ENCODE data around the gene AKIRIN2. TPM values are rescaled to one million over a fixed set of nuclear protein-coding genes. Genes with fewer than 3 reads are reported as not detected.

The AKIRIN2 gene
- total RNA-seq, 1 donor: 15.2 TPM

- Histone ChIP-seq H2AFZ (ENCODE audit: low read length) (no peak overlapping the region), H3K4me1 (ENCODE audit: insufficient read depth, low read length) (peaks cover 14% of the 10 kb centered on the region), H3K27ac (ENCODE audit: low read depth, low read length) (no peak overlapping the region), H3K27me3 (ENCODE audit: insufficient read depth, low read length) (no peaks in the 10 kb centered on the region), H3K4me2 (ENCODE audit: insufficient read depth, low read length) (no peak overlapping the region), H3K36me3 (ENCODE audit: insufficient read depth, low read length) (peaks cover 4% of the 10 kb centered on the region), H3K79me2 (ENCODE audit: insufficient read depth, low read length) (peaks cover 98% of the 10 kb centered on the region), H3K9me3 (ENCODE audit: low read depth, low read length) (no peaks in the 10 kb centered on the region), H4K20me1 (ENCODE audit: insufficient read depth, low read length) (peaks cover 66% of the 10 kb centered on the region), H3K4me3 (ENCODE audit: insufficient read depth, low read length) (no peak overlapping the region)
- TF ChIP-seq CTCF (IDR thresholded peaks at IDR 0.05; ENCODE audit: extremely low read depth, low read depth, low read length): no peak
- no peak for DNase-seq (ENCODE audit: insufficient read length, low spot score, missing footprints)
Observed at GRCh38 chr6:87683890-87684289, 18.1 kb downstream of the AKIRIN2 start.

GRCh38 chr6:87682310-87682709 is 19.7 kb downstream of the AKIRIN2 start:
- H4K20me1 ChIP-seq (ENCODE audit: insufficient read depth, low read length): peaks cover 61% of the 10 kb centered on the region

GRCh38 chr6:87675004-87675681 is 26.9 kb downstream of the AKIRIN2 start:
- Histone ChIP-seq H4K20me1 (ENCODE audit: insufficient read depth, low read length) (peaks cover 15% of the 10 kb centered on the region), H3K9me3 (ENCODE audit: low read depth, low read length) (no peaks in the 10 kb centered on the region), H2AFZ (ENCODE audit: low read length) (no peak overlapping the region), H3K4me3 (ENCODE audit: insufficient read depth, low read length) (no peak overlapping the region), H3K4me1 (ENCODE audit: insufficient read depth, low read length) (no peaks in the 10 kb centered on the region), H3K27ac (ENCODE audit: low read depth, low read length) (no peak overlapping the region), H3K36me3 (ENCODE audit: insufficient read depth, low read length) (peaks cover 45% of the 10 kb centered on the region), H3K4me2 (ENCODE audit: insufficient read depth, low read length) (no peak overlapping the region), H3K27me3 (ENCODE audit: insufficient read depth, low read length) (no peaks in the 10 kb centered on the region), H3K79me2 (ENCODE audit: insufficient read depth, low read length) (peaks cover 29% of the 10 kb centered on the region)
- DNase-seq (ENCODE audit: insufficient read length, low spot score, missing footprints): no peak
- no peak for TF ChIP-seq CTCF (IDR thresholded peaks at IDR 0.05; ENCODE audit: extremely low read depth, low read depth, low read length)

More at GRCh38 chr6:87682310-87682709, 19.7 kb downstream of the AKIRIN2 start:
- H3K27me3 ChIP-seq (ENCODE audit: insufficient read depth, low read length): no peaks in the 10 kb centered on the region
- H3K4me1 ChIP-seq (ENCODE audit: insufficient read depth, low read length): peaks cover 14% of the 10 kb centered on the region
- H3K79me2 ChIP-seq (ENCODE audit: insufficient read depth, low read length): peaks cover 90% of the 10 kb centered on the region
- H2AFZ ChIP-seq (ENCODE audit: low read length): no peak overlapping the region
- no peak for TF ChIP-seq CTCF (IDR thresholded peaks at IDR 0.05; ENCODE audit: extremely low read depth, low read depth, low read length)
- H3K9me3 ChIP-seq (ENCODE audit: low read depth, low read length): no peaks in the 10 kb centered on the region
- peaks cover 13% of the 10 kb centered on the region for H3K36me3 ChIP-seq (ENCODE audit: insufficient read depth, low read length)
- peak overlapping the region; percentile 27 for H3K4me2 ChIP-seq (ENCODE audit: insufficient read depth, low read length)
- H3K4me3 ChIP-seq (ENCODE audit: insufficient read depth, low read length): no peak overlapping the region
- peak; percentile 21 for DNase-seq (ENCODE audit: insufficient read length, low spot score, missing footprints)
- H3K27ac ChIP-seq (ENCODE audit: low read depth, low read length): no peak overlapping the region

GRCh38 chr6:87674290-87674689 is 27.7 kb downstream of the AKIRIN2 start:
- Histone ChIP-seq H3K36me3 (ENCODE audit: insufficient read depth, low read length) (peaks cover 45% of the 10 kb centered on the region), H3K79me2 (ENCODE audit: insufficient read depth, low read length) (peaks cover 21% of the 10 kb centered on the region), H3K4me1 (ENCODE audit: insufficient read depth, low read length) (no peaks in the 10 kb centered on the region), H3K4me2 (ENCODE audit: insufficient read depth, low read length) (no peak overlapping the region), H2AFZ (ENCODE audit: low read length) (no peak overlapping the region), H4K20me1 (ENCODE audit: insufficient read depth, low read length) (peaks cover 15% of the 10 kb centered on the region), H3K27ac (ENCODE audit: low read depth, low read length) (no peak overlapping the region), H3K9me3 (ENCODE audit: low read depth, low read length) (no peaks in the 10 kb centered on the region), H3K4me3 (ENCODE audit: insufficient read depth, low read length) (no peak overlapping the region), H3K27me3 (ENCODE audit: insufficient read depth, low read length) (no peaks in the 10 kb centered on the region)
- no peak for TF ChIP-seq CTCF (IDR thresholded peaks at IDR 0.05; ENCODE audit: extremely low read depth, low read depth, low read length)
- DNase-seq (ENCODE audit: insufficient read length, low spot score, missing footprints): no peak

Measured in osteoblast (primary cell).